H9 (cell line): ENCODE measurements around the gene POLA1. TPM values are rescaled to one million over a fixed set of nuclear protein-coding genes. Genes with fewer than 3 reads are reported as not detected.

Experiments
- DNase-seq: peaks from one replicate; pipeline ENCODE4 v3.0.0-alpha.2; 2017
- H2AFZ ChIP-seq: one replicate; pipeline ENCODE4 v1.6.1; 2013; ENCODE audit warnings: mild to moderate bottlenecking, low read length, control low read depth, moderate library complexity
- H2AK5ac ChIP-seq: 2 replicates; pipeline ENCODE4 v1.6.1; 2013; ENCODE audit warnings: low read length, control low read depth, mixed read lengths; ENCODE audit not compliant: insufficient read length
- H2BK120ac ChIP-seq: one replicate; pipeline ENCODE4 v1.6.1; 2013; ENCODE audit warnings: low read depth, mild to moderate bottlenecking, low read length, control low read depth, inconsistent platforms; ENCODE audit not compliant: poor library complexity, severe bottlenecking
- H2BK12ac ChIP-seq: 2 replicates; pipeline ENCODE4 v1.6.1; 2013; ENCODE audit warnings: low read length, control low read depth, mixed read lengths, low read depth; ENCODE audit not compliant: insufficient read length
- H2BK15ac ChIP-seq: 2 replicates; pipeline ENCODE4 v1.6.1; 2013; ENCODE audit warnings: low read depth, low read length, control low read depth
- H2BK20ac ChIP-seq: one replicate; pipeline ENCODE4 v1.6.1; 2013; ENCODE audit warnings: low read depth, mild to moderate bottlenecking, low read length, control low read depth, inconsistent platforms; ENCODE audit not compliant: poor library complexity, severe bottlenecking
- H2BK5ac ChIP-seq: 2 replicates; pipeline ENCODE4 v1.6.1; 2013; ENCODE audit warnings: low read length, control low read depth, mixed read lengths; ENCODE audit not compliant: insufficient read length
- H3K14ac ChIP-seq: 2 replicates; pipeline ENCODE4 v1.6.1; 2013; ENCODE audit warnings: low read length, control low read depth; ENCODE audit not compliant: insufficient read depth
- H3K18ac ChIP-seq: 2 replicates; pipeline ENCODE4 v1.6.1; 2013; ENCODE audit warnings: low read depth, mild to moderate bottlenecking, mixed read lengths, low read length, control low read depth; ENCODE audit not compliant: insufficient read length
- H3K23ac ChIP-seq: 2 replicates; pipeline ENCODE4 v1.6.1; 2013; ENCODE audit warnings: low read length, control low read depth, mixed read lengths, low read depth; ENCODE audit not compliant: insufficient read length
- H3K23me2 ChIP-seq: 2 replicates; pipeline ENCODE4 v1.6.1; 2013; ENCODE audit warnings: low read depth, mild to moderate bottlenecking, mixed read lengths, low read length, control low read depth; ENCODE audit not compliant: insufficient read length, poor library complexity, severe bottlenecking
- H3K27ac ChIP-seq: 2 replicates; pipeline ENCODE4 v1.5.1; 2013; ENCODE audit warnings: low read length, control low read depth, mixed read lengths, low read depth; ENCODE audit not compliant: insufficient read length
- H3K27me3 ChIP-seq: 2 replicates; pipeline ENCODE4 v1.6.1; 2013; ENCODE audit warnings: low read length, control low read depth, inconsistent platforms; ENCODE audit not compliant: insufficient read depth
- H3K4ac ChIP-seq: 2 replicates; pipeline ENCODE4 v1.6.1; 2013; ENCODE audit warnings: low read depth, mild to moderate bottlenecking, control low read depth, inconsistent platforms, low read length, moderate library complexity
- H3K4me1 ChIP-seq: 2 replicates; pipeline ENCODE4 v1.6.1; 2013; ENCODE audit warnings: low read length, control low read depth, inconsistent platforms; ENCODE audit not compliant: insufficient read depth
- H3K4me2 ChIP-seq: 2 replicates; pipeline ENCODE4 v1.6.1; 2013; ENCODE audit warnings: low read length, control low read depth, mixed read lengths; ENCODE audit not compliant: insufficient read length, insufficient read depth
- H3K56ac ChIP-seq: 2 replicates; pipeline ENCODE4 v1.6.1; 2013; ENCODE audit warnings: low read depth, mild to moderate bottlenecking, mixed read lengths, low read length, control low read depth; ENCODE audit not compliant: insufficient read length
- H3K79me1 ChIP-seq: 2 replicates; pipeline ENCODE4 v1.6.1; 2013; ENCODE audit warnings: low read depth, mild to moderate bottlenecking, moderate library complexity, low read length, control low read depth, inconsistent platforms; ENCODE audit not compliant: insufficient read depth, poor library complexity, severe bottlenecking
- H3K79me2 ChIP-seq: 2 replicates; pipeline ENCODE4 v1.6.1; 2013; ENCODE audit warnings: low read length, control low read depth, inconsistent platforms; ENCODE audit not compliant: insufficient read depth
- H3K9ac ChIP-seq: 2 replicates; pipeline ENCODE4 v1.6.1; 2013; ENCODE audit warnings: low read length, control low read depth, mixed read lengths; ENCODE audit not compliant: insufficient read length; ENCODE audit errors: extremely low read depth
- H3K9me3 ChIP-seq: one replicate; pipeline ENCODE4 v1.6.1; 2013; ENCODE audit warnings: low read depth, low read length, inconsistent platforms; ENCODE audit not compliant: control insufficient read depth
- H3T11ph ChIP-seq: one replicate; pipeline ENCODE4 v1.6.1; 2013; ENCODE audit warnings: mild to moderate bottlenecking, low read length, control low read depth, inconsistent platforms
- H4K20me1 ChIP-seq: one replicate; pipeline ENCODE4 v1.6.1; 2013; ENCODE audit not compliant: control insufficient read depth, insufficient read length, insufficient read depth
- H4K5ac ChIP-seq: 2 replicates; pipeline ENCODE4 v1.6.1; 2013; ENCODE audit warnings: low read depth, mild to moderate bottlenecking, mixed read lengths, low read length, control low read depth; ENCODE audit not compliant: insufficient read length
- H4K8ac ChIP-seq: replicated peaks from 2 replicates; pipeline ENCODE4 v1.6.1; 2013; ENCODE audit warnings: low read length, control low read depth, mixed read lengths, low read depth; ENCODE audit not compliant: insufficient read length
- H4K91ac ChIP-seq: 2 replicates; pipeline ENCODE4 v1.6.1; 2013; ENCODE audit warnings: low read depth, mild to moderate bottlenecking, moderate library complexity, mixed read lengths, low read length, control low read depth; ENCODE audit not compliant: insufficient read length
- H3K27ac Mint-ChIP-seq, 3 experiments: 2 replicates in 2 of 3; 3 replicates in 1 of 3; pipeline ENCODE4 v1.8.0; 2020 to 2021; ENCODE audit warnings: mixed read lengths in 3 of 3, mild to moderate bottlenecking in 1 of 3, moderate library complexity in 1 of 3
- H3K27me3 Mint-ChIP-seq: 2 replicates; pipeline ENCODE4 v1.8.0; 2021; ENCODE audit warnings: low read depth, mild to moderate bottlenecking, moderate library complexity, mixed read lengths
- H3K36me3 Mint-ChIP-seq, 3 experiments: 2 replicates in 2 of 3; 3 replicates in 1 of 3; pipeline ENCODE4 v1.8.0; 2020 to 2021; ENCODE audit warnings: low read depth in 3 of 3, mixed read lengths in 3 of 3; ENCODE audit not compliant: insufficient read depth in 1 of 3
- H3K4me1 Mint-ChIP-seq, 2 experiments: 2 replicates each; pipeline ENCODE4 v1.8.0; 2020; ENCODE audit warnings: mixed read lengths in 2 of 2
- H3K4me3 Mint-ChIP-seq, 2 experiments: 2 replicates in 1 of 2; 3 replicates in 1 of 2; pipeline ENCODE4 v1.8.0; 2020 to 2021; ENCODE audit warnings: mild to moderate bottlenecking in 2 of 2, mixed read lengths in 2 of 2, moderate library complexity in 1 of 2
- H3K9me3 Mint-ChIP-seq, 2 experiments: 2 replicates in 1 of 2; 3 replicates in 1 of 2; pipeline ENCODE4 v1.8.0; 2020; ENCODE audit warnings: mild to moderate bottlenecking in 2 of 2, mixed read lengths in 2 of 2, moderate library complexity in 1 of 2
- WGBS: extraction: QIAGEN DNeasy Blood & Tissue Kit; methylation state at CpG from one replicate; pipeline ENCODE4 v1.1.7; 2013; ENCODE audit warnings: missing lambda C conversion rate, low lambda C conversion rate, mixed read lengths; ENCODE audit not compliant: insufficient read length; ENCODE audit errors: extremely low coverage; 5-methylcytosine and 5-hydroxymethylcytosine counted together
- total RNA-seq: library from RNA; stranded (reverse); gene quantifications from 2 replicates; pipeline ENCODE4 v1.2.1, GENCODE V29; 2021
- TF ChIP-seq, protein P1 (sequence below): fragments of 200-600 bp; sonication (generic); conservative IDR thresholded peaks from 3 replicates; pipeline ENCODE4 v1.8.0; 2021; ENCODE audit warnings: antibody characterized with exemption, mild to moderate bottlenecking

The POLA1 gene
- total RNA-seq, 1 experiment from 2014 or later, result 60.2 TPM

- TF ChIP-seq, protein P1, sequence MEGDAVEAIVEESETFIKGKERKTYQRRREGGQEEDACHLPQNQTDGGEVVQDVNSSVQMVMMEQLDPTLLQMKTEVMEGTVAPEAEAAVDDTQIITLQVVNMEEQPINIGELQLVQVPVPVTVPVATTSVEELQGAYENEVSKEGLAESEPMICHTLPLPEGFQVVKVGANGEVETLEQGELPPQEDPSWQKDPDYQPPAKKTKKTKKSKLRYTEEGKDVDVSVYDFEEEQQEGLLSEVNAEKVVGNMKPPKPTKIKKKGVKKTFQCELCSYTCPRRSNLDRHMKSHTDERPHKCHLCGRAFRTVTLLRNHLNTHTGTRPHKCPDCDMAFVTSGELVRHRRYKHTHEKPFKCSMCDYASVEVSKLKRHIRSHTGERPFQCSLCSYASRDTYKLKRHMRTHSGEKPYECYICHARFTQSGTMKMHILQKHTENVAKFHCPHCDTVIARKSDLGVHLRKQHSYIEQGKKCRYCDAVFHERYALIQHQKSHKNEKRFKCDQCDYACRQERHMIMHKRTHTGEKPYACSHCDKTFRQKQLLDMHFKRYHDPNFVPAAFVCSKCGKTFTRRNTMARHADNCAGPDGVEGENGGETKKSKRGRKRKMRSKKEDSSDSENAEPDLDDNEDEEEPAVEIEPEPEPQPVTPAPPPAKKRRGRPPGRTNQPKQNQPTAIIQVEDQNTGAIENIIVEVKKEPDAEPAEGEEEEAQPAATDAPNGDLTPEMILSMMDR, result no peak
- whole genome bisulfite sequencing, result 100% methylated on average over 2 of the region's 4 CpGs
Observed at GRCh38 chrX:24760363-24761000, 66.8 kb downstream of the POLA1 start.

More at GRCh38 chrX:24760363-24761000, 66.8 kb downstream of the POLA1 start:
- no peak overlapping the region for H4K5ac ChIP-seq
- no peak overlapping the region for H3K23ac ChIP-seq
- no peak overlapping the region for H3K4me3 Mint-ChIP-seq
- no peaks in the 10 kb centered on the region for H3K9me3 ChIP-seq
- no peak overlapping the region for H3K27ac Mint-ChIP-seq
- H3T11ph ChIP-seq, result no peak overlapping the region
- no peaks in the 10 kb centered on the region for H3K9me3 Mint-ChIP-seq
- H3K4me1 Mint-ChIP-seq, result no peaks in the 10 kb centered on the region
- no peak overlapping the region for H3K56ac ChIP-seq
- H4K8ac ChIP-seq, result no peak overlapping the region
- no peak overlapping the region for H3K9ac ChIP-seq
- H2BK15ac ChIP-seq, result no peak overlapping the region
- H2BK120ac ChIP-seq, result no peak overlapping the region
- H3K36me3 Mint-ChIP-seq, result peaks cover 32 to 85% (median 67%) of the 10 kb centered on the region in 3 experiments; a peak in 6 of 7 replicates
- no peak overlapping the region for H2BK12ac ChIP-seq
- no peak overlapping the region for H2AFZ ChIP-seq
- no peaks in the 10 kb centered on the region for H3K23me2 ChIP-seq
- no peak overlapping the region for H3K4me2 ChIP-seq
- H3K79me1 ChIP-seq, result peaks cover 3% of the 10 kb centered on the region
- no peak overlapping the region for H4K91ac ChIP-seq
- H3K27me3 Mint-ChIP-seq, result no peaks in the 10 kb centered on the region
- no peak overlapping the region for H2BK20ac ChIP-seq
- H3K4me1 ChIP-seq, result no peaks in the 10 kb centered on the region
- H3K4ac ChIP-seq, result no peak overlapping the region
- H2AK5ac ChIP-seq, result no peak overlapping the region
- H4K20me1 ChIP-seq, result no peaks in the 10 kb centered on the region
- no peak overlapping the region for H3K18ac ChIP-seq
- no peaks in the 10 kb centered on the region for H3K27me3 ChIP-seq
- H3K27ac ChIP-seq, result no peak overlapping the region
- DNase-seq, result no peak
- no peak overlapping the region for H3K14ac ChIP-seq
- no peaks in the 10 kb centered on the region for H3K79me2 ChIP-seq
- H2BK5ac ChIP-seq, result no peak overlapping the region
